HCT116 (cell line): ENCODE data around the gene NFASC. TPM values are rescaled to one million over a fixed set of nuclear protein-coding genes. Genes with fewer than 3 reads are reported as not detected.

ENCODE experiments used
- ATAC-seq: fragments of 200-7000 bp; cut with Tn5 transposase; 2 replicates; pipeline ENCODE4 v1.9.1; 2020; ENCODE audit warnings: mild to moderate bottlenecking, moderate library complexity
- BruUV-seq: library from RNA; stranded (reverse); fragments of 400-500 nt; replicated peaks from 2 replicates; lab custom pipeline; 2021; lab: Mats Ljungman, UMichigan
- CTCF ChIA-PET: fragments of 300-600 bp; sonication (Branson Sonifier 250); formaldehyde crosslinking; loops from one replicate; lab custom pipeline; 2021; ENCODE audit warnings: antibody characterized with exemption; lab: Charles Lee
- POLR2A ChIA-PET: fragments of 300-600, 350-600 bp; sonication (Branson Sonifier 250); formaldehyde crosslinking; loops from one replicate; lab custom pipeline; 2021; ENCODE audit warnings: antibody characterized with exemption; lab: Charles Lee
- RAD21 ChIA-PET, 2 experiments: fragments of 300-600 bp; sonication (Branson Sonifier 250); formaldehyde crosslinking; loops; one replicate each; lab custom pipeline; 2023; ENCODE audit warnings: low total read pairs in 2 of 2; ENCODE audit not compliant: uncharacterized antibody in 2 of 2, unreplicated experiment in 2 of 2, low non-redundant PET in 1 of 2; lab: Charles Lee
- DNase-seq: peaks from one replicate; pipeline ENCODE4 v3.0.0-alpha.2; 2010; ENCODE audit warnings: low read depth, low spot score
- H2AFZ ChIP-seq: fragments of 200-600 bp; shearing (Covaris generic), sonication (generic); 2 replicates; pipeline ENCODE4 v1.6.1; 2017; ENCODE audit warnings: low read depth, mixed run types, mixed read lengths, antibody characterized with exemption, low read length; ENCODE audit not compliant: poor library complexity, severe bottlenecking
- H3K27ac ChIP-seq: 2 replicates; pipeline ENCODE4 v1.5.1; 2012; ENCODE audit warnings: low read depth, low read length
- H3K27me3 ChIP-seq: fragments of 200-600 bp; sonication (generic); 2 replicates; pipeline ENCODE4 v1.6.1; 2016; ENCODE audit warnings: mixed run types, low read length, mixed read lengths; ENCODE audit not compliant: insufficient read depth
- H3K36me3 ChIP-seq, 2 experiments: fragments of 200-500 bp in 1 of 2; fragments of 200-600 bp in 1 of 2; sonication (Bioruptor generic) in 1 of 2; sonication (generic) in 1 of 2; 2 replicates each; pipeline versions ENCODE4 v1.5.1 to v1.6.1; 2014 to 2016; ENCODE audit warnings: low read length in 2 of 2, inconsistent platforms in 1 of 2, mixed read lengths in 1 of 2, mixed run types in 1 of 2; ENCODE audit not compliant: insufficient read depth in 2 of 2, control insufficient read depth in 1 of 2
- H3K4me1 ChIP-seq, 2 experiments: fragments of 200-600 bp in 1 of 2; sonication (generic) in 1 of 2; 2 replicates each; pipeline versions ENCODE4 v1.5.1 to v1.6.1; 2012 to 2017; ENCODE audit warnings: low read length in 2 of 2, inconsistent platforms in 1 of 2, mild to moderate bottlenecking in 1 of 2, mixed read lengths in 1 of 2, mixed run types in 1 of 2, moderate library complexity in 1 of 2; ENCODE audit not compliant: insufficient read depth in 2 of 2, control insufficient read depth in 1 of 2
- H3K4me2 ChIP-seq: fragments of 200-600 bp; sonication (generic); 2 replicates; pipeline ENCODE4 v1.6.1; 2017; ENCODE audit warnings: mixed run types, low read length, mixed read lengths
- H3K4me3 ChIP-seq, 2 experiments: fragments of 200-600 bp in 1 of 2; sonication (generic) in 1 of 2; replicated peaks in 1 of 2; 2 replicates each; pipeline ENCODE4 v1.5.1; 2011 to 2016; ENCODE audit warnings: low read length in 2 of 2, control low read depth in 1 of 2, low read depth in 1 of 2, mild to moderate bottlenecking in 1 of 2, mixed read lengths in 1 of 2, mixed run types in 1 of 2
- H3K79me2 ChIP-seq: fragments of 200-600 bp; sonication (generic); 2 replicates; pipeline ENCODE4 v1.6.1; 2017; ENCODE audit warnings: mild to moderate bottlenecking, mixed run types, low read length, moderate library complexity, mixed read lengths; ENCODE audit not compliant: insufficient read depth
- H3K9ac ChIP-seq: fragments of 200-600 bp; sonication (generic); 2 replicates; pipeline ENCODE4 v1.6.1; 2016; ENCODE audit warnings: low read length, mixed read lengths
- H3K9me2 ChIP-seq: fragments of 200-600 bp; sonication (generic), shearing (Covaris generic); 2 replicates; pipeline ENCODE4 v1.6.1; 2017; ENCODE audit warnings: mixed run types, mild to moderate bottlenecking, moderate library complexity; ENCODE audit not compliant: insufficient read depth
- H3K9me3 ChIP-seq, 2 experiments: fragments of 200-500 bp in 1 of 2; fragments of 200-600 bp in 1 of 2; sonication (Bioruptor generic) in 1 of 2; sonication (generic) in 1 of 2; 2 replicates each; pipeline ENCODE4 v1.6.1; 2014 to 2017; ENCODE audit warnings: low read length in 2 of 2, mixed read lengths in 2 of 2, inconsistent platforms in 1 of 2, low read depth in 1 of 2, mild to moderate bottlenecking in 1 of 2, mixed run types in 1 of 2, moderate library complexity in 1 of 2; ENCODE audit not compliant: control insufficient read depth in 1 of 2, insufficient read depth in 1 of 2
- H4K20me1 ChIP-seq: fragments of 200-600 bp; sonication (generic), shearing (Covaris generic); 2 replicates; pipeline ENCODE4 v1.6.1; 2017; ENCODE audit warnings: mixed run types, mild to moderate bottlenecking, moderate library complexity; ENCODE audit not compliant: insufficient read depth
- ATF3 ChIP-seq: IDR thresholded peaks from 2 replicates; pipeline ENCODE4 v1.6.1; 2012
- CBX3 ChIP-seq: IDR thresholded peaks from 2 replicates; pipeline ENCODE4 v1.6.1; 2012; ENCODE audit warnings: low read depth
- CEBPB ChIP-seq: IDR thresholded peaks from 2 replicates; pipeline ENCODE4 v1.6.1; 2012; ENCODE audit warnings: low read depth
- CTCF ChIP-seq, 3 experiments: fragments of 200-600 bp in 1 of 3; sonication (generic) in 1 of 3; IDR thresholded peaks in 2 of 3; conservative IDR thresholded peaks in 1 of 3; 2 replicates each; pipeline ENCODE4 v1.5.1; 2012 to 2017; ENCODE audit warnings: low read depth in 2 of 3, low read length in 2 of 3, antibody characterized with exemption in 1 of 3, borderline replicate concordance in 1 of 3, control low read depth in 1 of 3, mild to moderate bottlenecking in 1 of 3, mixed read lengths in 1 of 3, mixed run types in 1 of 3, moderate library complexity in 1 of 3; ENCODE audit not compliant: insufficient read depth in 1 of 3
- EGR1 ChIP-seq: IDR thresholded peaks from 2 replicates; pipeline ENCODE4 v1.6.1; 2012; ENCODE audit warnings: low read depth
- ELF1 ChIP-seq: IDR thresholded peaks from 2 replicates; pipeline ENCODE4 v1.6.1; 2012; ENCODE audit warnings: low read depth, borderline replicate concordance
- FOSL1 ChIP-seq: IDR thresholded peaks from 2 replicates; pipeline ENCODE4 v1.6.1; 2012; ENCODE audit warnings: low read depth
- JUND ChIP-seq: IDR thresholded peaks from 2 replicates; pipeline ENCODE4 v1.6.1; 2012
- MAX ChIP-seq: IDR thresholded peaks from 2 replicates; pipeline ENCODE4 v1.6.1; 2012
- POLR2A ChIP-seq: IDR thresholded peaks from 2 replicates; pipeline ENCODE4 v1.7.0; 2011; ENCODE audit warnings: borderline replicate concordance; ENCODE audit not compliant: insufficient read depth, insufficient read length; ENCODE audit errors: extremely low read depth
- RAD21 ChIP-seq: IDR thresholded peaks from 2 replicates; pipeline ENCODE4 v1.6.1; 2012; ENCODE audit warnings: low read depth, mild to moderate bottlenecking
- SIN3A ChIP-seq: IDR thresholded peaks from 2 replicates; pipeline ENCODE4 v1.6.1; 2012; ENCODE audit warnings: low read depth
- SP1 ChIP-seq: IDR thresholded peaks from 2 replicates; pipeline ENCODE4 v1.6.1; 2012; ENCODE audit warnings: low read depth
- SRF ChIP-seq: IDR thresholded peaks from 2 replicates; pipeline ENCODE4 v1.6.1; 2012; ENCODE audit warnings: low read depth
- TCF7L2 ChIP-seq: IDR thresholded peaks from 2 replicates; pipeline ENCODE4 v1.7.0; 2011; ENCODE audit warnings: borderline replicate concordance, inconsistent platforms; ENCODE audit not compliant: insufficient read depth, insufficient read length; ENCODE audit errors: extremely low read depth
- YY1 ChIP-seq: IDR thresholded peaks from 2 replicates; pipeline ENCODE4 v1.6.1; 2011; ENCODE audit warnings: low read length, low read depth, moderate library complexity, mild to moderate bottlenecking; ENCODE audit not compliant: insufficient replicate concordance; ENCODE audit errors: extremely low read depth
- ZBTB33 ChIP-seq: IDR thresholded peaks from 2 replicates; pipeline ENCODE4 v1.6.1; 2011; ENCODE audit warnings: mild to moderate bottlenecking, low read length, moderate library complexity; ENCODE audit not compliant: insufficient replicate concordance; ENCODE audit errors: extremely low read depth
- ZFX ChIP-seq: fragments of 450-650 bp; IDR thresholded peaks from 2 replicates; pipeline ENCODE4 v1.6.1; 2017
- intact Hi-C: fragments of 100-400 bp; cut with micrococcal nuclease; formaldehyde crosslinking; loops from 2 replicates; pipeline ENCODE4 v1.10.0; 2022
- total RNA-seq: library from RNA; stranded (reverse); gene quantifications from one replicate; pipeline ENCODE4 v1.2.1, GENCODE V29; 2021; ENCODE audit not compliant: unreplicated experiment

Gene NFASC
- total RNA-seq, 1 experiment from 2014 or later, result 0.57 TPM

GRCh38 chr1:204894031-204894430 is 23.4 kb downstream of the NFASC start:
- Histone ChIP-seq H4K20me1 (no peaks in the 10 kb centered on the region), H3K9me2 (no peaks in the 10 kb centered on the region), H3K27ac (no peak overlapping the region), H3K4me2 (no peak overlapping the region)
- no peak for DNase-seq
- no peak for ATAC-seq
- CTCF ChIA-PET, result no interaction called here
- no peak for TF ChIP-seq CTCF (IDR thresholded peaks at IDR 0.05 in 2 of 3, conservative IDR thresholded peaks at IDR 0.05 in 1 of 3; ENCODE audit: borderline replicate concordance in 1 of 3, insufficient read depth in 1 of 3, low read depth in 2 of 3, low read length in 2 of 3)
- TF ChIP-seq CBX3, result no peak
- TF ChIP-seq MAX, result no peak
- TF ChIP-seq CEBPB, result no peak
- TF ChIP-seq SIN3A, result no peak
- TF ChIP-seq TCF7L2, result no peak
- TF ChIP-seq RAD21, result no peak
- TF ChIP-seq, all 23 proteins: peak for 0
- H3K9me3 ChIP-seq, result no peaks in the 10 kb centered on the region
- no TSS peak for BruUV-seq
- no peak overlapping the region for H3K9ac ChIP-seq
- POLR2A ChIA-PET, result no interaction called here
- RAD21 ChIA-PET, result no interaction called here
- H3K27me3 ChIP-seq, result peaks cover 32% of the 10 kb centered on the region
- H3K4me3 ChIP-seq, result no peak overlapping the region
- H3K4me1 ChIP-seq, result no peaks in the 10 kb centered on the region
- H3K79me2 ChIP-seq, result no peaks in the 10 kb centered on the region
- intact Hi-C loops, result no loop called here
- H2AFZ ChIP-seq, result no peak overlapping the region
- no peaks in the 10 kb centered on the region for H3K36me3 ChIP-seq

GRCh38 chr1:204894606-204895005 is 23.9 kb downstream of the NFASC start:
- TF ChIP-seq ELF1 (no peak), SIN3A (no peak), JUND (no peak), RAD21 (no peak), SP1 (no peak), YY1 (no peak), TCF7L2 (no peak), ZFX (no peak), CBX3 (no peak), MAX (no peak), ATF3 (no peak), SRF (no peak), POLR2A (no peak), ZBTB33 (no peak), EGR1 (no peak), FOSL1 (no peak)
- H3K27ac ChIP-seq, result no peak overlapping the region
- H3K4me1 ChIP-seq, result no peaks in the 10 kb centered on the region
- no peak overlapping the region for H3K4me2 ChIP-seq
- H3K4me3 ChIP-seq, result no peak overlapping the region
- no peaks in the 10 kb centered on the region for H3K79me2 ChIP-seq
- H4K20me1 ChIP-seq, result no peaks in the 10 kb centered on the region
- H2AFZ ChIP-seq, result no peak overlapping the region
- DNase-seq (no peak), ATAC-seq (no peak)
- no peaks in the 10 kb centered on the region for H3K36me3 ChIP-seq
- no peaks in the 10 kb centered on the region for H3K9me3 ChIP-seq
- no peaks in the 10 kb centered on the region for H3K9me2 ChIP-seq
- intact Hi-C loops, result no loop called here
- H3K9ac ChIP-seq, result no peak overlapping the region
- ChIA-PET CTCF (no interaction called here), RAD21 (no interaction called here), POLR2A (no interaction called here)
- H3K27me3 ChIP-seq, result peaks cover 36% of the 10 kb centered on the region
- no TSS peak for BruUV-seq
